HG03045 (cell line): ENCODE results near the gene REPIN1.

Experiments
- ATAC-seq: cut with Tn5 transposase; IDR thresholded peaks from one replicate; pipeline ENCODE4 v1.9.1; 2021; ENCODE audit warnings: mild to moderate bottlenecking, moderate library complexity; ENCODE audit not compliant: unreplicated experiment

Gene REPIN1

GRCh38 chr7:150359622-150360362 lies 8.8 kb upstream of the REPIN1 start:
- ATAC-seq: no peak

GRCh38 chr7:150360363-150361058 lies 8.1 kb upstream of the REPIN1 start:
- no peak for ATAC-seq

- ATAC-seq: no peak
Observed at GRCh38 chr7:150361402-150361801, 7.2 kb upstream of the REPIN1 start.

GRCh38 chr7:150361807-150362621 lies 6.6 kb upstream of the REPIN1 start:
- ATAC-seq: no peak

- no peak for ATAC-seq
Observed at GRCh38 chr7:150363370-150363769, 5.3 kb upstream of the REPIN1 start.

GRCh38 chr7:150363872-150364271 lies 4.8 kb upstream of the REPIN1 start:
- no peak for ATAC-seq

GRCh38 chr7:150365194-150365593 lies 3.4 kb upstream of the REPIN1 start:
- ATAC-seq: no peak

- no peak for ATAC-seq
Observed at GRCh38 chr7:150365673-150366398, 2.8 kb upstream of the REPIN1 start.

- ATAC-seq: no peak
Observed at GRCh38 chr7:150367677-150368095, 936 bp upstream of the REPIN1 start.

GRCh38 chr7:150368884-150369747 lies 494 bp downstream of the REPIN1 start:
- ATAC-seq: peak; percentile 37

GRCh38 chr7:150369748-150370501 lies 1.3 kb downstream of the REPIN1 start:
- no peak for ATAC-seq

- no peak for ATAC-seq
Observed at GRCh38 chr7:150370612-150371071, 2.0 kb downstream of the REPIN1 start.

GRCh38 chr7:150371131-150371995 lies 2.7 kb downstream of the REPIN1 start:
- ATAC-seq: no peak

GRCh38 chr7:150371996-150372270 lies 3.3 kb downstream of the REPIN1 start:
- ATAC-seq: no peak

- no peak for ATAC-seq
Observed at GRCh38 chr7:150372271-150373048, 3.8 kb downstream of the REPIN1 start.

- ATAC-seq: no peak
Observed at GRCh38 chr7:150373049-150373801, 4.6 kb downstream of the REPIN1 start.

GRCh38 chr7:150374026-150374425 lies 5.4 kb downstream of the REPIN1 start:
- ATAC-seq: no peak
